SKM-1 treated with dmso at 0.1 percent for 144 hours (cell line): ENCODE data around the gene PAK2.
A peak's percentile ranks its signal among the peaks of the same experiment; 100 is the strongest.
"Not testable (repeated sequence)": the region's sequence is repeated elsewhere in the genome, so short reads cannot be mapped to it uniquely, and the experiment has no call there.

Experiments used
- DNase-seq: peaks from one replicate; lab custom pipeline; 2025; ENCODE audit not compliant: unreplicated experiment; lab: John Stamatoyannopoulos, UW

PAK2 gene

DNA sequence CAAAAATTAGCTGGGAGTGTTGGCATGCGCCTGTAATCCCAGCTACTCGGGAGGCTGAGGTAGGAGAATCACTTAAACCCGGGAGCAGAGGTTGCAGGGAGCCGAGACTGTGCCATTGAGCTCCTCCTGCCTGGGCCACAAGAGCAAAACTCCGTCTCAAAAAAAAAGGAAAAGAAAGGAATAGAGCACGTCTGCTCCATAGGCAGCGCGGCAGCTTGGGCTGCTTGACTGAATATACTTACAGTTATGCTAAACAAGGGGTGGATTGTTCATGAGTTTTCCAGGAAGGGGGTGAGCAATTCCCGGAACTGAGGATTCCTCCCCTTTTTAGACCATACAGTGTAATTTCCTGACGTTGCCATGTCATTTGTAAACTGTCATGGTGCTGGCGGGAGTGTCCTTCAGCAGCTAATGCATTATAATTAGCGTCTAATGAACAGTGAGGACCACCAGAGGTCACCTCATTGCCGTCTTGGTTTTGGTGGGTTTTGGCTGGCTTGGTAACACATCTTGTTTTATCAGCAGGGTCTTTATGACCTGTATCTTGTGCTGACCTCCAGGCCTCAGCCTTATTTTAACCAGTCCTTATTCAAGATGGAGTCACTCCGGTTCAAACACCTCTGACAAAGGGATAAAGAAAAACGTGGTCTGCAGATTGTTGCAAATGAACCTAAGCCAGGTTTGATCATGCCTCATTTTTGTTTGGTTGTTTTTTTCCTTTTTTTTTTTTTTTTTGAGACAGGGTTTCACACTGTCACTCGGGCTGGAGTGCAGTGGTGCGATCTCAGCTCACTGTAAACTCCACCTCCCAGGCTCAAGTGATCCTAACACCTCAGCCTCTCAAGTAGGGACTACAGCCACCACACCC, 103.1 kb downstream of the PAK2 start:
- no peak for DNase-seq

DNA sequence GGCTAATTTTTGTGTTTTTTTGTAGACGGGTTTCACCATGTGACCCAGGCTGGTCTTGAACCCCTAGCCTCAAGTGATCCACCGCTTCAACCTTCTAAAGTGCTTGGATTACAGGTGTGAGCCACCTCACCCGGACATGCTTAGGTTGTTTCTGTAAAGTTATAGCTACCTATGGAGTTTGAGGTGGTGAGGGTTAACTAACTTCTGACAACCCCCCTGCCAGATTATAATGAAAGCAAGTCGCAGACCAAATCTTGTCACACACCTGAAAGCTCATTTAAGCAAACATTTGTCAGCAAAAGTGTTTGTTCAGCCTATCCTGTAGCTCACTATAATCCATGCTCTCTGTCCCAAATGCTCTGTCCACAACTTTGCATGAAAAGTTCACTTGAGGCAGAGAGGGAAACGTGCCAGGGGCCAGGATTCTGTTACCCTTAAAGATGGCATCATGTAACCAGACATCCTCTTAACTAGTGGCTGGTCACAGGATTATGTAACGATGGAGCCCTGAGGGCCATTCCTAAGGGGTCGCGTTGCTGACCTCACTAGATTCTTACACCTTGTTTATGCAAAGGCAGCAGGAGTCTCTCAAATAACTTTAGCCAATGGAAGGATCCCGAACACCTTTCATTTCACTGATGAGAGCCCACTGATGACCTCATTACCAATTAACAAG, 103.9 kb downstream of the PAK2 start:
- DNase-seq: no peak

DNA sequence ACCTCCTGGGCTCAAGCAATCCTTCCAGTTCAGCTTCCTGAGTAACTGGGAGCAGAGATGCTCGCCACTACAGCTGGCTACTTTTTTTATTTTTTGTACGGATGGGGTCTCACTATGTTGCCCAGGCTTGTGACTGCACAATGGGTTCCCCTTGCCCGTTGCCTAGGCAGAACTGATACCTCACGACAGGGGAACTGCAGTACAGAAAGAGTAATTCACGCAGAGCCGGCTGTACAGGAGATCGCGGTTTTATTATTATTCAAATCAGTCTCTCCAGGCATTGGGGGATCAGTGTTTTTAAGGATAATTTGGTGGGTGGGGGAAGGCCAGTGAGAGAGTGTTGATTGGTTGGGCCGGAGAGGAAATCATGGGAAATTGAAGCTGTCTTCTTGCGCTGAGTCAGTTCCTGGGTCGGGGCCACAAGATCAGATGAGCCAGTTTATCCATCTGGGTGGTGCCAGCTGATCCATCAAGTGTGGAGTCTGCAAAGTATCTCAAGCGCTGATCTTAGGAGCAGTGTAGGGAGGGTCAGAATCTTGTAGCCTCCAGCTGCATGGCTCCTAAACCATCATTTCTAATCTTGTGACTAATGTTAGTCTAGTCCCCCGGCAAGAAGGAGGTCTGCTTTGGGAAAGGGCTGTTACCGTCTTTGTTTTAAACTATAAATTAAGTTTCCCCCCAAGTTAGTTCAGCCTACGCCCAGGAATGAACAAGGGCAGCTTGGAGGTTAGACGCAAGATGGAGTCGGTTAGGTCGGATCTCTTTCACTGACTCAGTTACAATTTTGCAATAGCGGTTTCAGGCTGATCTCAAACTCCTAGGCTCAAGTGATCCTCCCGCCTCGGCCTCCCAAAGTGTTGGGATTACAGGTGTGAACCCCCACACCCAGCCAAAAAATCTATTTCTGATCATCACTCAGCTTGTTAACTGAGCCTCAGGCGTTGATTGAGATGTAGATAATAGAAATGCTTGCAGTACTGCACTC, 104.9 kb downstream of the PAK2 start:
- not testable (repeated sequence) for DNase-seq

GRCh38 chr3:196848375-196848774, 108.7 kb downstream of the PAK2 start:
- DNase-seq: not testable (repeated sequence)

DNA sequence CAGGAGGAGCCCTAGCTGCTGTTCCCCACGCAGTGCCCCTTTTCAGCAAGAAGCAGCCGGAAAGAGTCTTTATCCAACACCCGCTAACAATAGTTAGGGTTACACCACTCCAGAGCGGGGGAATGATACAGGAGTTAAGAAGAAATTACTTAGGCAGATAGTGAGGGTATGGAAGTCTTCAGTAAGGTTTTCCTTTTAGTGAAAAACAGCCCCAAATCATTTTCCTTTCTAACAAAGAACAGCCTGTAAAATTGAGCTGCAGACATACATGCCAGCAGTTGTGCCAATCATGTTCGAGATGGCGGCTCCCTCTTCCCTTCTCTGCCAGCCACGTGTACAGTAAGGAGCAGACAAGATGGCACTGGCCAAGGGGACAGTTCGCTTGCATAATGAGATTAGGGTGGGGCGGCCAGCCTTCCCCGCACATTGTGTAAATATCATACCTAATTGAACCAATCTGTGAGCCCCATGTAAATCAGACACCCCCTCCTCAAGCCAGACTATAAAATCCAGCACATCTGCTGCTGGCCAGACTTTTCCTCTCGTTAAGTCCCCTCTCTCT, 109.6 kb downstream of the PAK2 start:
- DNase-seq: no peak

DNA sequence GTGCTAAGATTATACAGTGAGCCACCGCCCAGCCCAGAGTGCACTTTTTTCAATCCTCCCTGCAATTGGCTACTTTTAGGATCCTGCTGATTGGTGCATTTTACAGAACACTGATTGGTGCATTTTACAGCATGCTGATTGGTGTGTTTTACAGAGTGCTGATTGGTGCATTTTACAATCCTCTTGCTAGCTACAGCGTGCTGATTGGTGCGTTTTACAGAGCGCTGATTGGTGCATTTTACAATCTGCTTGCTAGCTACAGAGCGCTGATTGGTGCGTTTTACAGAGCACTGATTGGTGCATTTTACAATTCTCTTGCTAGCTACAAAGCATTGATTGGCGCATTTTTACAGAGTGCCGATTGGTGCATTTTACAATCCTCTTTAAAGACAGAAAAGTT, 123.3 kb downstream of the PAK2 start:
- not testable (repeated sequence) for DNase-seq

DNA sequence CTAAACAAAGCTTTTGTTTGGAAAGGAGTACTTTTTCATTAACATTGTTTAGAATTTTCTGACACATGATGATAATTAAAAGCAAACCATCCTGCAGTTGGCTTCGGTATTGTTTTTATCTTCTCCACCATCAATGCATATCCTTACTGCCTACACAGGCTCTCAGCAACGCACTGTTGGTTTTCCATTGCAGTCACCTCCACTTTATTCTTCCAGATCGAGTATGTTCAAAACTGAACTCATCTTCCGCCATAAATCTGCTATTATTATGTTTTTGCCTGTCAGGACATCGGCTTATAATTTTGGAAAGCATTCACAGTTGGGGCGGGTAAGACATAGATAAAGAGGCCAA, 127.5 kb downstream of the PAK2 start:
- DNase-seq: no peak

- DNase-seq: peak; percentile 86
Measured at GRCh38 chr3:196867507-196868296, 128.0 kb downstream of the PAK2 start, which contains the start of gene SENP5. Gene SENP5 (plus strand): TSS chr3:196867920. CDS start chr3:196885182, 17,262 bp downstream.

- DNase-seq: peak; percentile 41
Measured at GRCh38 chr3:196868297-196868661, 128.6 kb downstream of the PAK2 start.

- no peak for DNase-seq
Measured at GRCh38 chr3:196872316-196872715, 132.7 kb downstream of the PAK2 start.

DNA sequence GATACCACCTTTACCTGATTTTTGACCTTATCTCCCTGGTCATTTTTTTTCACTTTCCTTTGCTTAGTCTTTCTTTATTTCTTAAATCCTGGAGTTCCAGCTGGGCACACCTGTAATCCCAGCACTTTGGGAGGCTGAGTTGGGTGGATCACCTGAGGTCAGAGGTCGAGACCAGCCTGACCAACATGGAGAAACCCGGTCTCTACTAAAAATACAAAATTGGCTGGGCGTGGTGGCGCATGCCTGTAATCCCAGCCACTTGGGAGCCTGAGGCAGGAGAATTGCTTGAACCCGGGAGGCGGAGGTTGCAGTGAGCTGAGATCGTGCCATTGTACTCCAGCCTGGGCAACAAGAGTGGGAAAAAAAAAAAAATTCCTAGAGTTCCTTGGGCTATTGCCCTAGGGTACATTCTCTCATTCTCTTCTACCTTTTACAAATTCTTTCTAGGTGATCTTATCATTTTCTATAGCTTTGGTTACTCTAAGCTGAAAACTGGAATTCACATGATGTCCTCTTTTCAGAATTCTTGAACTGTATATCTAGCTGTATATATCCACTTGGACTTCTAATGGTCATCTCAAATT, 134.9 kb downstream of the PAK2 start:
- not testable (repeated sequence) for DNase-seq

DNA sequence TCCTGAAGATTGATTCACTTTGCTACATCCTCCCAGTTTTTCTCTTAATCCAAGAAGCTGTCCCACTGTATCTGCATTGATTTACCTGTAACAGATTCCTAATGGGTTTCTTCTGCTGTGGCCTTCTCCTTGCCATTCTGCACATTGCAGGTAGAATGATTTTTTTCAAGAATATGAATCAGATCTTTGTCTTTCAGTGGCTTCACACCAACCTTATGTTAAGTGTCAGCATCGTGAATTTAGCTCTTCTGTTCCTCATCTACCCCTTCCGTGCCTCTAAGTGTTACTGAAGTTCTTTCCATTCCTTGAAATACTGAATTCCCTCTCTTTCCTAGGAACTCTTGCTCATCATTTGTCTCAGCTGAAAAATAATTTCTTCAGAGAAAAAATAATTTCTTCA, 135.6 kb downstream of the PAK2 start:
- DNase-seq: no peak
